CD4-positive, alpha-beta T cell treated with Interleukin-17A for 4 hours (primary cell): ENCODE results near the gene PARP11.
A peak's percentile ranks its signal among the peaks of the same experiment; 100 is the strongest.

Source experiments
- DNase-seq: peaks from one replicate; pipeline ENCODE4 v3.0.0-alpha.2; 2020; ENCODE audit warnings: mixed read lengths

PARP11 gene

GRCh38 chr12:3815094-3815766, 58.0 kb downstream of the PARP11 start:
- no peak for DNase-seq

- DNase-seq: no peak
Observed at GRCh38 chr12:3810540-3810939, 62.7 kb downstream of the PARP11 start.

DNA sequence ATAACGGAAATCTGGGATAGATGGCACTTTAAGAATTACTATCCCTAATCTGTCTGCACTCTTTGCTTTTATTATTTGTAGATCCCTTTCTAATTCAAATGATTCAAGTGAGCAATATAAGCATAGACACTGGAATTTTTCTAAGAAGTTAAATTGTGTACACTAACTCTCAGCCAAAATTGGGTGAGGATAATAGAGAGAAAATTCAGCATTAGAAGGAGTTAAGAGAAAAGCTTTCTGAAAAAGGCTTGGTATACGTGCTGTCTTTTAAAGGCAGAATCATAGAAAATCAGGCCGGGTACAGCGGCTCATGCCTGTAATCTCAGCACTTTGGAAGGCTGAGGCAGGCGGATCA, 63.2 kb downstream of the PARP11 start:
- DNase-seq: no peak

DNA sequence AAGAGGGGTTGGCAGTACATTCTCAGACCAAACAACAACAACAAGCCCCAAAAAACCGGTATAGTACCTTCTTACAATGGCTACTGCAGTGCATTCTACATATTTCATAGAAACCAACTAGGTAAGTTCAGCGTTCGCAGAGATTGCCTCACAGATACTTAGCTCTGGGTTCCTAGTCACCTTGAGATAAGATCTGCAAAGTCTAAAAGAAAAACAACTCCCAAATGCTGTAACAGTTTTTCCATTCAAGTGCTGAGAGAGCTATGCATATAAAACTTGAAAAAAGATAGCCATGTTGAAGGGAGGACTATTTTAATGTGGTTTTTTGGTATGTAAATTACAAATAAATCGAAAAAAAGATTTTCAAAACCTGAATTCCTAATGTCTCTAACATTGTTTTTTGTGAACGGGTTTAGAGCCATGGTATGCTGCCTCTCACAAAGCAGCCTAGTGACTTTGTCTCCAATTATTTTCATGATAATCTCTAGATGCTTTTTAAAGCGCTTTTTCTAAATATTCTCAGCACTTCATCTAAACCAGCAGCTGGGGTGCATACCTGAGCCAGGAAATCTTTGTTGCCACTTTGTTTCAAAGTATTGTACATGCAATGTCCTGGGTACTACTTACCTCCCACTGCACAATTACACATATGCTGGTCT, 63.7 kb downstream of the PARP11 start:
- no peak for DNase-seq

- DNase-seq: no peak
Observed at GRCh38 chr12:3805077-3805476, 68.1 kb downstream of the PARP11 start.

GRCh38 chr12:3803865-3804472, 69.2 kb downstream of the PARP11 start:
- peak; percentile 81 for DNase-seq

DNA sequence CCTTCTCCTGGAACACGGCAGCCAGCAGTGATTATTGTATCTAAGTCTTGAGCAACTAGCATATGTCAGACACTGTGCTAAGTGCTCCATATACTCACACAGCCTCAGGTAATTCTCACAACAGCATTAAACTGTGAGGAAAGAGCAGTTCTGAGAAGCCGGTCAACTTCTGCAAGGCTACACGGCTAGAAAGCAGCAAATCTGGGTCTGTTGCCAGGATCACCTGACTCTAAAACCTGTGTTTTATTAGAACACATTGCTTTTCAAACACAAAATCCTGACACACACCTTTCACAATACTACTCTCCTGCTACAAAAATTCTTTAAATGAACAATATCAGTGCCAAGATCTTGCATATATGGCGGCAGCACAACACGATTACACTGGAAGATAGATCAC, 70.5 kb downstream of the PARP11 start:
- no peak for DNase-seq

GRCh38 chr12:3797531-3798048, 75.6 kb downstream of the PARP11 start:
- DNase-seq: no peak

DNA sequence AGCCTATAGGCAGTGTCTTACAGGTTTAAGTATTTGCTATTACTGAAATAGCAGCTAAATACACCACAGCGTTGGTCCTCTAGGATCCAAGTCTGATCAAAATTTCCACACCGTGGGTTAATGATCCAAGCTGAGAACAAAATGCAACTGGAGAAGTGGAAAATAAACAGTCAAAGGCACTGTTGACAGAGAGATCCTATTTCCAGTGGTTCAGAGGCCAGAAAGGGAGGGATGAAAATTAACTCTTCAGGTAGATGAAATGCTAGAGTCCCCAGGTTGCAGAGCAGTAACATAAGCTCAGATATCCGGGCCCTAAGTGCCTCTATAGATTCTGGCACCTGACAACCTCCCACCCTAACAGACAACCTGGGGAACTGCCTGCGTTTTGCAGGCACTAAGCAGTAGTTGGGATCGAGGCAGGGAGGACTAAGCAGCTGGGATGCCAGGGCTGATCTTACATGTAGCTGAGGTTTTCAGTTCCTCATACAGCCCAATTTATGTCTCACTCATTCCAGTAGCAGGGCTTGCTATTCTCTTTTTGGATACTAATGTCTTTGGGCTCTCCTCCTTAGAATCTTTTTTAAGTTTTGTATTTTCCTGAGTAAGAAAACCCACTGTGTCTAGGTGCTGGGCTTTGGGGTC, 77.6 kb downstream of the PARP11 start:
- no peak for DNase-seq

- no peak for DNase-seq
Observed at GRCh38 chr12:3795066-3795465, 78.1 kb downstream of the PARP11 start.

GRCh38 chr12:3792623-3793288, 80.4 kb downstream of the PARP11 start:
- no peak for DNase-seq

- no peak for DNase-seq
Observed at GRCh38 chr12:3791256-3791874, 81.8 kb downstream of the PARP11 start.

GRCh38 chr12:3790642-3791041, 82.6 kb downstream of the PARP11 start:
- DNase-seq: no peak

GRCh38 chr12:3789838-3790237, 83.4 kb downstream of the PARP11 start:
- no peak for DNase-seq

GRCh38 chr12:3777206-3777809, 95.9 kb downstream of the PARP11 start:
- DNase-seq: peak; percentile 32

DNA sequence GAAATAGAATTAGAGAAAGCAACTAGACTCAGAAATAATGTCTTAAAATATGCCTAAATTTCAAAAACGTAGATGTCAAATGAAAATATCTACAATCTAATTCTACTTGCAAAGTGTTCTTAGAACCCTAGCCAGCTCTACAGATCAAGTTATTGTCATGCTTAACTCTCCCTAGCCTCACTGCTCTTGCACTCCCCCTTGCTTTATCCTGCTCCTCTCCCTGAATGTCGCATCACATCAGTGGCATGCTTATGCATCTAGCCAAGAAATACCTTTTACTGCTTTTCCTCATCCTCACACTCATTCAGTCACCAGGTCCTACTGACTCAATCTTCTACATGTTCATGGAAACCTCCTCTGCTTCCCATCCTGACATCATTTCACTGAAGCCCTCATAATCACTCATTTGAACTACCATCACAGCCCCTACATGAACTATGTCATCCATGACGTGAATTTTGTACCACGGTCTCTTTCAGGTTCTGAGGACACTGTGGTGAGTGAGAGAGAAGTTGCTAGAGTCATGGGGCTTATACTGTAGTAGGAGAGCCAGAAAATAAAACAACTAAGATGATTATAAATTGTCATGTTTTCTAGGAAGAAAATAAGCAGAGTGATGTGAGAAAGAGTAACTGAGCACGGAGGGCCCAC, 97.7 kb downstream of the PARP11 start:
- DNase-seq: no peak

DNA sequence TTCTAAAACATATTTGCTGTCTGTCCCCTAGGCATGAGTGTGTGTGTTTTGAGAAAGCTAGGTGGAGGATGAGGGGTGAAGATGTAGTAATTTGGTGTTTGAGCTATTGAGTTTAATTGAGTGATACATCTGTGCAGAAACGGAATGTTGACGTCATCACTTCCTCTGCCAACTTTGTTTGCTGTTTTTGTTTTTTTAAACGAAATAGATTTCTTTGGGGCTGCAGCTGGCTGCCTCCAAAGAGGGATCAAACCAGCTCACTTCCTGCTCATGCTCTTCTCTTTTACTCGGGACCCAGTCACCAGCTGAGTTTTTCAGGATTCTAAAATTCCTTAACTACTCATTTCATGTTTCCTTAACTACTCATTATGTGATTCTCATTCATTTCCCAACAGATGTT, 100.8 kb downstream of the PARP11 start:
- no peak for DNase-seq

DNA sequence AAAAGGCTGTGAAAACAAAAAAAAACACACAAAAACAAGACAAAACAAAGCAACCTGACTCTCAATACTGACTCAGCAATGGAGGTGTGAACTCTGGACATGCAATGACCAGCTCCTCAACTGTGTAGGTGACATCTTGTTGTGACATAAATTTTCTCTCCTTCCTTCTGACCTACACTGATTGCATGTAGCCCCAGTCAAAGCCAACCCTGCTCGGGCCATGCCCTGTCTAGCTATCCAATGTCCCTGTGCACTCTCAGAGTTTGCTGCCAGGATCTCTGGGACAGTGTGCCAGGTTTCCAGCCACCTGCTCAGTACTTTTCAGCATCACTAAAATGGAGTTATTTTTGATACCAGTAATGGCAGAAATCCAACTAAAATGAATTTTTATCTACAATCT, 101.3 kb downstream of the PARP11 start:
- DNase-seq: no peak

DNA sequence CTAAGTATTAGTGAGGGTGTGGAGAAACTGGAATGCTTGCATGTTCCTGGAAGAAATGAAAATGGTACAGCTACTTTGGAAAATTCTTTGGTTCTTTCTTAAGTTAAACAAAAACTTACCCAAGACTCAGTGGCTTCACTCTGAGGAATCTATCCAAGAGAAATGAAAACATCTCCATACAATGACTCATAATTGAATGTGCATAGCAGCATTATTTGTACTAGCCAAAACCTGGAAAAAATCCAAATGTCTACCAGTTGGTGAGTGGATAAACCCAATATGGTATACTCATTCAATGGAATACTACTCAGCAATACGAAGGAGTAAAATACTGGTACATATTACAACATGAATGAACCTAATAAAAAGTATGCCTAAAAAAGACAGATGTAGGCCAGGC, 102.3 kb downstream of the PARP11 start:
- no peak for DNase-seq

GRCh38 chr12:3768911-3769447, 104.2 kb downstream of the PARP11 start:
- DNase-seq: no peak

- DNase-seq: no peak
Observed at GRCh38 chr12:3761116-3761735, 112.0 kb downstream of the PARP11 start.
